Peyer's patch (tissue), 4 donors: ENCODE measurements around the gene APOF. TPM values are rescaled to one million over a fixed set of nuclear protein-coding genes. Genes with fewer than 3 reads are reported as not detected.

Experiments used
- DNase-seq, 3 donors: peaks; one replicate each; pipeline ENCODE4 v3.0.0-alpha.2; 2017 to 2019
- H3K27ac ChIP-seq, 4 donors: fragments of 200-600 bp; sonication (generic); one replicate each; pipeline ENCODE4 v1.5.1; 2016 to 2019
- H3K27me3 ChIP-seq, 2 donors: fragments of 200-600 bp; sonication (generic); one replicate each; pipeline ENCODE4 v1.5.1; 2019
- H3K36me3 ChIP-seq, 3 donors: fragments of 200-600 bp; sonication (generic); one replicate each; pipeline ENCODE4 v1.5.1; 2016 to 2019
- H3K4me1 ChIP-seq, 4 donors: fragments of 200-600 bp; sonication (generic); one replicate each; pipeline ENCODE4 v1.5.1; 2016 to 2019
- H3K4me3 ChIP-seq, 4 donors: fragments of 200-600 bp; sonication (generic); 1 replicate in 3 of 4; 2 replicates in 1 of 4; pipeline ENCODE4 v1.5.1; 2016 to 2019; ENCODE audit warnings: mild to moderate bottlenecking in 1 of 4
- H3K9me3 ChIP-seq, 4 donors: fragments of 200-600 bp; sonication (generic); one replicate each; pipeline ENCODE4 v1.5.1; 2016 to 2019; ENCODE audit warnings: mild to moderate bottlenecking in 1 of 4
- POLR2A ChIP-seq, 2 donors: fragments of 450-650 bp; IDR thresholded peaks; one replicate each; pipeline ENCODE4 v1.5.1; 2017; ENCODE audit warnings: antibody characterized with exemption in 2 of 2, mild to moderate bottlenecking in 2 of 2, moderate library complexity in 2 of 2
- total RNA-seq, 4 donors: library from RNA; depleted of rRNA; stranded (reverse); fragments of >200 nt; gene quantifications; one replicate each; pipeline ENCODE4 v1.1.0, GENCODE V29; 2016
- TF ChIP-seq, protein P1 (sequence below), 6 experiments: fragments of 450-650 bp in 4 of 6; fragments of 200-600 bp in 2 of 6; sonication (generic) in 1 of 6; IDR thresholded peaks; one replicate each; pipeline ENCODE4 v1.5.1; 2017 to 2019; ENCODE audit warnings: antibody characterized with exemption in 6 of 6, mild to moderate bottlenecking in 3 of 6, moderate library complexity in 1 of 6

APOF gene
- total RNA-seq, 4 donors from 2014 or later = not detected

DNA sequence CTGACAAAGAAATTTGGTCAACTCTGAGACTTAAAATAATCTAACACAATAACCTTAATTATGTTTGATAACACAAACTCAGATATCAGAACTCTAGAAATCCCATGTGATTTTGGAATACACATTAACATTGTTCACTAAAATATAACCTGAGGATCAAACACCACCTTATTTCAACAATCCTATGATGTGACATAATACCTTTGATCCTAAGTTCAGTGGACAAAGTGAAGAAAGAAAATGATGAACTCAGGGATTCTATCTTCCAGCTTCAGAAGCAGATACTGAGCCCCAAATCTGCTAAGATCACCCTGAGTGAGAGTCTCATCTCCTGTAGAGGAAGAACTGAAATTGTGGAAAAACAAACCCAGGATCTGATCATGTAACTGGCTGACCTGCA, 35.7 kb upstream of the APOF start:
- Histone ChIP-seq H3K4me1 (no peaks in the 10 kb centered on the region), H3K27ac (no peak overlapping the region), H3K36me3 (no peaks in the 10 kb centered on the region), H3K27me3 (no peaks in the 10 kb centered on the region), H3K9me3 (no peaks in the 10 kb centered on the region), H3K4me3 (no peak overlapping the region)
- no peak for DNase-seq
- TF ChIP-seq, protein P1, sequence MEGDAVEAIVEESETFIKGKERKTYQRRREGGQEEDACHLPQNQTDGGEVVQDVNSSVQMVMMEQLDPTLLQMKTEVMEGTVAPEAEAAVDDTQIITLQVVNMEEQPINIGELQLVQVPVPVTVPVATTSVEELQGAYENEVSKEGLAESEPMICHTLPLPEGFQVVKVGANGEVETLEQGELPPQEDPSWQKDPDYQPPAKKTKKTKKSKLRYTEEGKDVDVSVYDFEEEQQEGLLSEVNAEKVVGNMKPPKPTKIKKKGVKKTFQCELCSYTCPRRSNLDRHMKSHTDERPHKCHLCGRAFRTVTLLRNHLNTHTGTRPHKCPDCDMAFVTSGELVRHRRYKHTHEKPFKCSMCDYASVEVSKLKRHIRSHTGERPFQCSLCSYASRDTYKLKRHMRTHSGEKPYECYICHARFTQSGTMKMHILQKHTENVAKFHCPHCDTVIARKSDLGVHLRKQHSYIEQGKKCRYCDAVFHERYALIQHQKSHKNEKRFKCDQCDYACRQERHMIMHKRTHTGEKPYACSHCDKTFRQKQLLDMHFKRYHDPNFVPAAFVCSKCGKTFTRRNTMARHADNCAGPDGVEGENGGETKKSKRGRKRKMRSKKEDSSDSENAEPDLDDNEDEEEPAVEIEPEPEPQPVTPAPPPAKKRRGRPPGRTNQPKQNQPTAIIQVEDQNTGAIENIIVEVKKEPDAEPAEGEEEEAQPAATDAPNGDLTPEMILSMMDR (IDR thresholded peaks at IDR 0.05) = no peak
- no peak for TF ChIP-seq POLR2A (IDR thresholded peaks at IDR 0.05)

DNA sequence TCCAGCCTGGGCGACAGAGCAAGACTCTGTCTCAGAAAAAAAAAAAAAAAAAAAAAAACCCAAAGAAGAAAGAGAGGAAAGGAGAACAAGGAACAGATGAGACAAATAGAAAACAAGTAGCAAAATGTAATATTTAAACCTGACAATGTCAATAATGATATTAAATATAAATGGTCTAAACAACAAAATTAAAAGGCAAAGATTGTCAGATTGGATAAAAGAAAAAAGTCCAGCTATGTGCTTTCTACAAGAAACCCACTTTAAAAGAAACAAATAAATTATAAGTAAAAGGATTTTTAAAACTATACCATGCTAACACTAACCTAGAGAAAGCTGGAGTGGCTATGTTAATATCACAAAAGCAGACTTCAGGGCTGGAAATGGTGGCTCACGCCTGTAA, 29.7 kb upstream of the APOF start:
- H3K9me3 ChIP-seq = no peaks in the 10 kb centered on the region
- no peak overlapping the region for H3K27ac ChIP-seq
- TF ChIP-seq, protein P1 (IDR thresholded peaks at IDR 0.05) = no peak
- TF ChIP-seq POLR2A (IDR thresholded peaks at IDR 0.05) = no peak
- no peaks in the 10 kb centered on the region for H3K27me3 ChIP-seq
- no peaks in the 10 kb centered on the region for H3K4me1 ChIP-seq
- H3K36me3 ChIP-seq = no peaks in the 10 kb centered on the region
- no peak for DNase-seq
- H3K4me3 ChIP-seq = no peak overlapping the region

DNA sequence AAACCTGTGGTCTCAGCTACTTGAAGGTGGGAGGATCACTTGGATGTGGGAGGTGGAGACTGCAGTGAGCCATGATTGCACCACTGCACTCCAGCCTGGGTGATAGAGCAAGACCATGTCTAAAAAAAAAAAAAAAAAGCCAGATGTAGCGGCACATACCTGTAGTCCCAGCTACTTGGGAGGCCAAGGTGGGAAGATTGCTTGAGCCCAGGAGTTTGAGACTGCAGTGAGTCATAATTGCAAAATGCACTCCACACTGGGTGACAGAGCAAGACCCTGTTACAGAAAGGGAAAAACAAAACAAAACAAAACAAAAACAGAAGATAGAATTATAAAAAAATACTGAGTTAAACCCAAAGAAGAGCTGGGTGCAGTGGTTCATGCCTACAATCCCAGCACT, 29.1 kb upstream of the APOF start:
- Histone ChIP-seq H3K27ac (no peak overlapping the region), H3K9me3 (no peaks in the 10 kb centered on the region), H3K27me3 (no peaks in the 10 kb centered on the region), H3K4me1 (no peaks in the 10 kb centered on the region), H3K36me3 (no peaks in the 10 kb centered on the region), H3K4me3 (no peak overlapping the region)
- no peak for DNase-seq
- TF ChIP-seq, protein P1 (IDR thresholded peaks at IDR 0.05) = no peak
- TF ChIP-seq POLR2A (IDR thresholded peaks at IDR 0.05) = no peak

DNA sequence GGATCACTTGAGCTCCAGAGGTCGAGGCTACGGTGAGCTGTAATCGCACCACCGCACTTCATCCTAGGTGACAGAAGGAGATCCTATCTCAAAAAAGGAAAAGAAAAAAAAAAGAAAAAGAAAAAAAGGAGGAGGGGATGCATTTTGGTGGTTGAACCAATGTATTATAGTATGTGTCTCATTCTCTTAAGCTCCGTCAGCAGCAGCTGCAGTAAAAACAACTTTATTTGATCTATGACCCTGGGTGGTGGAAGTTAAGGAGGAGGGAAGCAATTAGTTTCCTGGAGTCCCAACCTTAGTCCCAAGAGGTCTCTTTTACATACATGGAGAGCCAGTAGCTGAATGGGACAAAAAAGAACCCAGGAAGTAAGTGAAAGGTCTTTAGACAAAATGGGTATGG, 26.8 kb upstream of the APOF start:
- TF ChIP-seq, protein P1 (IDR thresholded peaks at IDR 0.05) = no peak
- TF ChIP-seq POLR2A (IDR thresholded peaks at IDR 0.05) = no peak
- DNase-seq = no peak
- no peaks in the 10 kb centered on the region for H3K36me3 ChIP-seq
- no peaks in the 10 kb centered on the region for H3K4me1 ChIP-seq
- no peaks in the 10 kb centered on the region for H3K27me3 ChIP-seq
- H3K9me3 ChIP-seq = no peaks in the 10 kb centered on the region
- no peak overlapping the region for H3K27ac ChIP-seq
- no peak overlapping the region for H3K4me3 ChIP-seq

DNA sequence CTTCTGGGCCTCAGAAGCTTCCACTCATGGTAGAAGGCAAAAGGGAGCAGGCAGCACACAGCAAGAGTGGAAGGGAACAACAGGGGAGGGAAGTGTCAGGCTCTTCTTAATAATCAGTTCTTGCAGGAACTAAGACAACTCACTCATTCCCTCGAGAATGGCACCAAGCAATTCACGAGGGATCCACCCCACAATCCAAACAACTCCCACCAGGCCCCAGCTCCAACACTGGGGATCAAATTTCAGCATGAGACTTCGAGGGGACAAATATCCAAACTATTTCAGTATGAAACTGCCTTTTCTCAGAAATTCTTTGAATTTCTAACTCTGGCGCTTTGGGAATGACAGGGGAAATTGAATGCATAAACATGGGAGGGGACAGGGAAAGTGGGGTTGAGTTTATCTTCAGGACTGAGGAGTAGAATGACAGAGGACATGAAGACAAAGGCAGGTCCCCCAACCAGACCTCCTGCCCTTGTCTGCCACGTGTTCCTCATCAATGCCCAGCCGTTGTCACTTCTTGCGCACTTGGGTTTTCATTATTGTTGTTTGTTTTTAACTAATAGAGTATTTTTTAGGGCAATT, 24.6 kb upstream of the APOF start:
- Histone ChIP-seq H3K27me3 (no peaks in the 10 kb centered on the region), H3K27ac (no peak overlapping the region), H3K36me3 (no peaks in the 10 kb centered on the region), H3K4me1 (no peaks in the 10 kb centered on the region), H3K4me3 (no peak overlapping the region), H3K9me3 (no peaks in the 10 kb centered on the region)
- no peak for DNase-seq
- TF ChIP-seq, protein P1 (IDR thresholded peaks at IDR 0.05) = no peak
- TF ChIP-seq POLR2A (IDR thresholded peaks at IDR 0.05) = no peak

DNA sequence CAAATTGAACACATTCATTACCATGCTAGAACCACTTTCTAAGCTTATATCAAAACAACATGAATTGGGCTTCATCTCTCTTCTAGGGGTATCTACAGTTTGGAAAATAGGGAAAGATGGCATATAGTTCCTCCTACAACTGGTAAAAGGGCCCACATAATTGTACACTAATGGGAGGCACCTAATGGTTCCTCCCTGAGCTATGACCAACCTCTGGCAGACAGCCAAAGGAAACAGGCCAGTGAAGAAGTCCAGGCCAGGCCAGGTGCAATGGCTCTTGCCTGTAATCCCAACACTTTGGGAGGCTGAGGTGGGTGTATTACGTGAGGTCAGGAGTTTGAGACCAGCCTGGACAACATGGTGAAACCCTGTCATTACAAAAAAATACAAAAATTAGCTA, 23.2 kb upstream of the APOF start:
- no peak for DNase-seq
- Histone ChIP-seq H3K36me3 (no peaks in the 10 kb centered on the region), H3K4me3 (no peak overlapping the region), H3K4me1 (no peaks in the 10 kb centered on the region), H3K27ac (no peak overlapping the region), H3K9me3 (no peaks in the 10 kb centered on the region), H3K27me3 (no peaks in the 10 kb centered on the region)
- TF ChIP-seq POLR2A (IDR thresholded peaks at IDR 0.05) = no peak
- TF ChIP-seq, protein P1 (IDR thresholded peaks at IDR 0.05) = no peak
